ENCODE results near the gene OR8J3. TPM values are rescaled to one million over a fixed set of nuclear protein-coding genes. Genes with fewer than 3 reads are reported as not detected.

OR8J3 gene
- total and polyA plus RNA-seq, 2 of the 8 experiments (the other 6 are each of a cell fraction or from before 2014, with no cell fraction given), result not detected

DNA sequence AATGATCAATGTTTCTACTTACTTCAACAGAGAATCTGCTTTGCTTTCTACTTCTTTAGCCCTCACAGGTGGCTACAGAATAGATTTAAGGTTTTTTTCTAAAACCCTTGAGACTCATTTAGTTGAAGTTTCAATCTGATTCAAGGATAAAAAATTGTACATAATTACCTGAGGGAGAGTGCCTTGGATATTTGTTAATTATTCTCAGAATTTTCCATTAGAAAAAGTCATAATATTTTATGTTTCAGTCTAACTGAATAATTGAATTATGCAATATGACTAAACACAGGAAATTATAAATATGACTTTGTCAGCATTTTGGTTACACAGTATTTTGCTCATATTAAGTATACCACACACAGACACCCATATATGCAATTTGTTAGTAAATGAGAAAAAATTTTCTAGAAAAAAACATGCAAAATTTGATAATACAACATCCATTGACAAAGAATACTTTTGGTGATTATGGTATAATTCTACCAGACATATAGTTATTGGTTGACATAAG, at the start of gene OR8J3 (continued):
- TF ChIP-seq CHD7 (IDR thresholded peaks at IDR 0.05; ENCODE audit: insufficient replicate concordance, low read length), result no peak
